Peyer's patch (tissue), 4 donors: ENCODE results near the gene SETD2.

Experiments used
- POLR2A ChIP-seq, 2 donors: fragments of 450-650 bp; IDR thresholded peaks; one replicate each; pipeline ENCODE4 v1.5.1; 2017; ENCODE audit warnings: antibody characterized with exemption in 2 of 2, mild to moderate bottlenecking in 2 of 2, moderate library complexity in 2 of 2
- TF ChIP-seq, protein P1 (sequence below), 6 experiments: fragments of 450-650 bp in 4 of 6; fragments of 200-600 bp in 2 of 6; sonication (generic) in 1 of 6; IDR thresholded peaks; one replicate each; pipeline ENCODE4 v1.5.1; 2017 to 2019; ENCODE audit warnings: antibody characterized with exemption in 6 of 6, mild to moderate bottlenecking in 3 of 6, moderate library complexity in 1 of 6

DNA sequence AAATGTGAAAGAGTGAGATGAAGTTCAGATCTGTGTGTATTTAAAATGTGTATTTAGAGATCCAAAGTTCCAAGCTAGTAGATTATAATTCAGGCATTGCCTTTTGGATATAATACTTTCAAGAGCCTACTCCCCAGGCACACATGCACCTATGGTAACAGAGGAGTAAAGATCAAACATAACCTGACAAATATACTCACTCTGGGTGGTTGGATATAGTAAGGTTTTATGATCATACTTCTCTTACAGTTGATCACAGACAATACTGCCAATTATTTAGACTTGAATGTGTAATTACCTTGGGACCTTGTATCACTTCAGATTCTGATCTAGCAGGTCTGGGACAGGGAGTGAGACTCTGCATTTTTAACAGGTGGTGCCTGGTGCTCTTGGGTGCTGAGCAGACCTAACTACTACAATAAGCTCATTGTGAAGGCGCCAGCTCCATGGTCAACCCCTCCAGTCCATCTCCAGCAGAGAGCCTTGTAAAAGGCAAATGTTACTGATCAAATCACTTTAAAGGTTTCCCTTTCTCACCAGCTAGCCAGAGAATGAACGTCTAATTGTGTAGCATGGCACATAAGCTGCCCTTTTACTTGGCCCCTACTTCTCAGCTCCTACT is 128.9 kb downstream of the SETD2 start:
- TF ChIP-seq, protein P1, sequence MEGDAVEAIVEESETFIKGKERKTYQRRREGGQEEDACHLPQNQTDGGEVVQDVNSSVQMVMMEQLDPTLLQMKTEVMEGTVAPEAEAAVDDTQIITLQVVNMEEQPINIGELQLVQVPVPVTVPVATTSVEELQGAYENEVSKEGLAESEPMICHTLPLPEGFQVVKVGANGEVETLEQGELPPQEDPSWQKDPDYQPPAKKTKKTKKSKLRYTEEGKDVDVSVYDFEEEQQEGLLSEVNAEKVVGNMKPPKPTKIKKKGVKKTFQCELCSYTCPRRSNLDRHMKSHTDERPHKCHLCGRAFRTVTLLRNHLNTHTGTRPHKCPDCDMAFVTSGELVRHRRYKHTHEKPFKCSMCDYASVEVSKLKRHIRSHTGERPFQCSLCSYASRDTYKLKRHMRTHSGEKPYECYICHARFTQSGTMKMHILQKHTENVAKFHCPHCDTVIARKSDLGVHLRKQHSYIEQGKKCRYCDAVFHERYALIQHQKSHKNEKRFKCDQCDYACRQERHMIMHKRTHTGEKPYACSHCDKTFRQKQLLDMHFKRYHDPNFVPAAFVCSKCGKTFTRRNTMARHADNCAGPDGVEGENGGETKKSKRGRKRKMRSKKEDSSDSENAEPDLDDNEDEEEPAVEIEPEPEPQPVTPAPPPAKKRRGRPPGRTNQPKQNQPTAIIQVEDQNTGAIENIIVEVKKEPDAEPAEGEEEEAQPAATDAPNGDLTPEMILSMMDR (IDR thresholded peaks at IDR 0.05) = no peak
- TF ChIP-seq POLR2A (IDR thresholded peaks at IDR 0.05) = no peak
